ENCODE measurements around the gene RELA.
"Not testable (repeated sequence)": the region's sequence is repeated elsewhere in the genome, so short reads cannot be mapped to it uniquely, and the experiment has no call there.

DNA sequence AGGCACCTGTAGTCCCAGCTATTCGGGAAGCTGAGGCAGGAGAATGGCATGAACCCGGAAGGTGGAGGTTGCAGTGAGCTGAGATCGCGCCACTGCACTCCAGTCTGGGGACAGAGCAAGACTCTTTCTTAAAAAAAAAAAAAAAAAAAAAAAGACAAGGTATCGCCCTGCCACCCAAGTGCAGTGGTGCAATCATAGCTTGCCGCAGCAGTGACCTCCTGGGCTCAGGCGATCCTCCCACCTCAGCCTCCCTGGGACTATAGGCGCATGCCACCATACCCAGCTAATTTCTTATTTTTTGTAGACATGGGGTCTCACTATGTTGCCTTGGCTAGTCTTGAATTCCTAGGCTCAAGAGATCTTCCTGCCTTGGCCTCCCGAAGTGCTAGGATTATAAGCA, 1.8 kb downstream of the RELA start:
- not testable (repeated sequence) for TF ChIP-seq EZH2phosphoT487 (IDR thresholded peaks at IDR 0.05; ENCODE audit: insufficient read depth, low read depth); EZH2 (IDR thresholded peaks at IDR 0.05; ENCODE audit: insufficient read depth, poor library complexity, severe bottlenecking)

Data from GM23248 (cell line).